SU-DHL-6 (cell line): ENCODE results near the gene LDAH.

Experiments
- EZH2phosphoT487 ChIP-seq: fragments of 200-600 bp; sonication (generic), shearing (Covaris generic); conservative IDR thresholded peaks from 2 replicates; pipeline ENCODE4 v1.6.1; 2018; ENCODE audit warnings: mild to moderate bottlenecking, antibody characterized with exemption, low read length, moderate library complexity, mixed read lengths
- TF ChIP-seq, protein P1 (sequence below): fragments of 200-600 bp; sonication (generic); IDR thresholded peaks from one replicate; pipeline ENCODE4 v1.5.1; 2017; ENCODE audit warnings: antibody characterized with exemption, mild to moderate bottlenecking, low read length, moderate library complexity; ENCODE audit not compliant: insufficient read depth, poor library complexity, severe bottlenecking

DNA sequence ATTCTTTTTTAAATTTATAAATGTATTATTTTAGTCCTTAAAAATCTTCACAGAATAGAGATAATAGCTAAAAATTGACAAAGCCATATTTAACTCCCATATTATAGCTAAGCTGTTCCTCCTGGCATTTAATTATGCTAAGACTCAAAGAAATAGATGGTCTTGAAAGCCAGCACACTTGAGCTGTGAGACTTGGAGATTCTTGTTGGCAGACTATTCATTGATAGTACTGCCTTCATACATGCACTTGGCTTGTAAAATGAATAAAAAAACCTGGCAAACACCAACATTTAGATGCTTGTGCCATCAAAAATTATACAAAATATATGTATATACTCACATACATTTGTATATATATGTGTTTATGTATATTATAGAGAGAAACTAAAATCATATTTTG is 9.7 kb upstream of the LDAH start:
- TF ChIP-seq, protein P1, sequence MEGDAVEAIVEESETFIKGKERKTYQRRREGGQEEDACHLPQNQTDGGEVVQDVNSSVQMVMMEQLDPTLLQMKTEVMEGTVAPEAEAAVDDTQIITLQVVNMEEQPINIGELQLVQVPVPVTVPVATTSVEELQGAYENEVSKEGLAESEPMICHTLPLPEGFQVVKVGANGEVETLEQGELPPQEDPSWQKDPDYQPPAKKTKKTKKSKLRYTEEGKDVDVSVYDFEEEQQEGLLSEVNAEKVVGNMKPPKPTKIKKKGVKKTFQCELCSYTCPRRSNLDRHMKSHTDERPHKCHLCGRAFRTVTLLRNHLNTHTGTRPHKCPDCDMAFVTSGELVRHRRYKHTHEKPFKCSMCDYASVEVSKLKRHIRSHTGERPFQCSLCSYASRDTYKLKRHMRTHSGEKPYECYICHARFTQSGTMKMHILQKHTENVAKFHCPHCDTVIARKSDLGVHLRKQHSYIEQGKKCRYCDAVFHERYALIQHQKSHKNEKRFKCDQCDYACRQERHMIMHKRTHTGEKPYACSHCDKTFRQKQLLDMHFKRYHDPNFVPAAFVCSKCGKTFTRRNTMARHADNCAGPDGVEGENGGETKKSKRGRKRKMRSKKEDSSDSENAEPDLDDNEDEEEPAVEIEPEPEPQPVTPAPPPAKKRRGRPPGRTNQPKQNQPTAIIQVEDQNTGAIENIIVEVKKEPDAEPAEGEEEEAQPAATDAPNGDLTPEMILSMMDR = no peak
- no peak for TF ChIP-seq EZH2phosphoT487
